ENCODE measurements around the gene RPL13. TPM values are rescaled to one million over a fixed set of nuclear protein-coding genes. Genes with fewer than 3 reads are reported as not detected.

The RPL13 gene
- polyA plus RNA-seq, 3 donors: 1,251 to 2,437 (median 1,329) TPM

GRCh38 chr16:89545044-89545830 lies 15.2 kb upstream of the RPL13 start:
- Histone ChIP-seq H3K4me1 (ENCODE audit: control insufficient read depth in 1 of 2, insufficient read depth in 2 of 2, low read length in 2 of 2) (no peaks in the 10 kb centered on the region), H3K4me2 (replicated peaks; ENCODE audit: extremely low read depth, low read length, poor library complexity, severe bottlenecking) (no peak overlapping the region), H3K27me3 (ENCODE audit: control insufficient read depth in 2 of 2, insufficient read depth in 2 of 2, low read length in 2 of 2) (no peaks in the 10 kb centered on the region), H2AFZ (ENCODE audit: insufficient read depth, low read depth, low read length, poor library complexity, severe bottlenecking) (no peak overlapping the region), H3K9me3 (replicated peaks in 1 of 2; ENCODE audit: control insufficient read depth in 1 of 2, insufficient read depth in 1 of 2, low read length in 2 of 2) (no peaks in the 10 kb centered on the region), H3K36me3 (replicated peaks in 1 of 2; ENCODE audit: control insufficient read depth in 1 of 2, insufficient read depth in 2 of 2, low read length in 2 of 2) (peaks cover 61 to 84% of the 10 kb centered on the region in 2 donors), H3K9ac (ENCODE audit: insufficient read depth, low read length, poor library complexity, severe bottlenecking) (no peak overlapping the region), H3K27ac (ENCODE audit: low read depth in 1 of 2, low read length in 2 of 2) (no peak overlapping the region), H3K79me2 (ENCODE audit: insufficient read depth, low read length) (no peaks in the 10 kb centered on the region), H3K4me3 (replicated peaks in 1 of 3; ENCODE audit: low read depth in 2 of 3, low read length in 3 of 3) (no peak overlapping the region), H4K20me1 (ENCODE audit: insufficient read depth, low read length) (no peaks in the 10 kb centered on the region)
- H3K9me3 Mint-ChIP-seq: peaks cover 0 to 1% (median 0%) of the 10 kb centered on the region in 7 donors
- H3K4me3 Mint-ChIP-seq: no peak overlapping the region
- H3K27ac Mint-ChIP-seq: no peak overlapping the region
- no peaks in the 10 kb centered on the region for H3K4me1 Mint-ChIP-seq
- 98% methylated on average over 12 of the region's 17 CpGs for WGBS (ENCODE audit: insufficient coverage)
- intact Hi-C loops (cut with micrococcal nuclease): no loop called here
- no peaks in the 10 kb centered on the region for H3K27me3 Mint-ChIP-seq (ENCODE audit: low read depth in 3 of 3)
- peaks cover 65 to 87% of the 10 kb centered on the region in 2 donors for H3K36me3 Mint-ChIP-seq
- TF ChIP-seq CTCF (IDR thresholded peaks at IDR 0.05): no peak
- DNase-seq: no peak

- Histone ChIP-seq H3K4me2 (replicated peaks; ENCODE audit: extremely low read depth, low read length, poor library complexity, severe bottlenecking) (no peak overlapping the region), H3K4me1 (ENCODE audit: control insufficient read depth in 1 of 2, insufficient read depth in 2 of 2, low read length in 2 of 2) (no peaks in the 10 kb centered on the region), H3K4me3 (replicated peaks in 1 of 3; ENCODE audit: low read depth in 2 of 3, low read length in 3 of 3) (no peak overlapping the region), H3K9me3 (replicated peaks in 1 of 2; ENCODE audit: control insufficient read depth in 1 of 2, insufficient read depth in 1 of 2, low read length in 2 of 2) (no peaks in the 10 kb centered on the region), H3K9ac (ENCODE audit: insufficient read depth, low read length, poor library complexity, severe bottlenecking) (no peak overlapping the region), H4K20me1 (ENCODE audit: insufficient read depth, low read length) (no peaks in the 10 kb centered on the region), H3K27me3 (ENCODE audit: control insufficient read depth in 2 of 2, insufficient read depth in 2 of 2, low read length in 2 of 2) (no peaks in the 10 kb centered on the region), H3K27ac (ENCODE audit: low read depth in 1 of 2, low read length in 2 of 2) (no peak overlapping the region), H3K79me2 (ENCODE audit: insufficient read depth, low read length) (no peaks in the 10 kb centered on the region), H3K36me3 (replicated peaks in 1 of 2; ENCODE audit: control insufficient read depth in 1 of 2, insufficient read depth in 2 of 2, low read length in 2 of 2) (peaks cover 65 to 84% of the 10 kb centered on the region in 2 donors), H2AFZ (ENCODE audit: insufficient read depth, low read depth, low read length, poor library complexity, severe bottlenecking) (no peak overlapping the region)
- no peak for TF ChIP-seq CTCF (IDR thresholded peaks at IDR 0.05)
- no peak for DNase-seq
- Mint-ChIP-seq H3K4me3 (no peak overlapping the region), H3K9me3 (peaks cover 0 to 1% (median 0%) of the 10 kb centered on the region in 7 donors), H3K27ac (no peak overlapping the region), H3K27me3 (ENCODE audit: low read depth in 3 of 3) (no peaks in the 10 kb centered on the region), H3K4me1 (no peaks in the 10 kb centered on the region), H3K36me3 (peaks cover 67 to 88% of the 10 kb centered on the region in 2 donors)
- 97% methylated on average over 16 of the region's 26 CpGs for WGBS (ENCODE audit: insufficient coverage)
- intact Hi-C loops (cut with micrococcal nuclease): no loop called here
Observed at GRCh38 chr16:89545831-89546574, 14.5 kb upstream of the RPL13 start.
